Omental fat pad (tissue), 4 donors: ENCODE results near the gene CACNB1. TPM values are rescaled to one million over a fixed set of nuclear protein-coding genes. Genes with fewer than 3 reads are reported as not detected.

Source experiments
- ATAC-seq: fragments of 150-250 bp; one replicate; pipeline ENCODE4 v1.9.1; 2016; ENCODE audit warnings: mild to moderate bottlenecking, moderate library complexity; ENCODE audit not compliant: low FRiP score
- DNase-seq: peaks from one replicate; pipeline ENCODE4 v3.0.0-alpha.2; 2019; ENCODE audit warnings: low spot score
- CTCF ChIP-seq, 3 donors: fragments of 450-650 bp; IDR thresholded peaks; one replicate each; pipeline ENCODE4 v1.5.1; 2016 to 2017; ENCODE audit warnings: antibody characterized with exemption in 3 of 3, mild to moderate bottlenecking in 3 of 3, moderate library complexity in 2 of 3
- total RNA-seq, 4 donors: library from RNA; depleted of rRNA; stranded (reverse); fragments of >200 nt; gene quantifications; one replicate each; pipeline ENCODE4 v1.1.0, GENCODE V29; 2016

Gene CACNB1
- total RNA-seq, 4 donors from 2014 or later = 3.2 to 3.7 (median 3.5) TPM

- DNase-seq = no peak
- ATAC-seq = no peak
- TF ChIP-seq CTCF (IDR thresholded peaks at IDR 0.05) = no peak
These were observed 46.1 kb downstream of the CACNB1 start, which contains the start of gene PLXDC1 for GRCh38 chr17:39151150-39151942. Gene PLXDC1, minus strand, starts transcription at chr17:39151637. Its CDS starts 200 bp downstream, at chr17:39151437.

GRCh38 chr17:39150795-39151149, 46.7 kb downstream of the CACNB1 start:
- no peak for TF ChIP-seq CTCF (IDR thresholded peaks at IDR 0.05)
- no peak for ATAC-seq
- DNase-seq = no peak

- no peak for ATAC-seq
- no peak for TF ChIP-seq CTCF (IDR thresholded peaks at IDR 0.05)
- no peak for DNase-seq
These were observed 47.3 kb downstream of the CACNB1 start for GRCh38 chr17:39150104-39150634.

GRCh38 chr17:39147221-39148185, 50.0 kb downstream of the CACNB1 start:
- no peak for TF ChIP-seq CTCF (IDR thresholded peaks at IDR 0.05)
- DNase-seq (no peak), ATAC-seq (no peak)

- DNase-seq (no peak), ATAC-seq (no peak)
These were observed 51.2 kb downstream of the CACNB1 start for GRCh38 chr17:39146273-39146672.

GRCh38 chr17:39145143-39145542, 52.3 kb downstream of the CACNB1 start:
- TF ChIP-seq CTCF (IDR thresholded peaks at IDR 0.05) = no peak
- DNase-seq = no peak
- ATAC-seq = no peak

More at GRCh38 chr17:39146273-39146672, 51.2 kb downstream of the CACNB1 start:
- no peak for TF ChIP-seq CTCF (IDR thresholded peaks at IDR 0.05)
